Adrenal gland (tissue), 12 donors: ENCODE data around the gene IL1R2. TPM values are rescaled to one million over a fixed set of nuclear protein-coding genes. Genes with fewer than 3 reads are reported as not detected.
A peak's percentile ranks its signal among the peaks of the same experiment; 100 is the strongest.

Experiments
- DNase-seq, 7 donors: peaks; one replicate each; pipeline ENCODE4 v3.0.0-alpha.2; 2019 to 2020
- H3K27ac ChIP-seq, 5 donors: fragments of 200-600 bp; sonication (generic) in 4 of 5; 1 replicate in 3 of 5; 2 replicates in 2 of 5; pipeline versions ENCODE4 v1.5.1 to v1.8.0; 2016 to 2020; ENCODE audit warnings: mild to moderate bottlenecking in 1 of 5
- H3K27me3 ChIP-seq: fragments of 200-600 bp; 2 replicates; pipeline ENCODE4 v1.8.0; 2021
- H3K36me3 ChIP-seq, 2 donors: fragments of 200-600 bp; replicated peaks in 1 of 2; 1 replicate in 1 of 2; 2 replicates in 1 of 2; pipeline versions ENCODE4 v1.5.1 to v1.8.0; 2018 to 2022
- H3K4me1 ChIP-seq, 2 donors: fragments of 200-600 bp; replicated peaks in 1 of 2; 1 replicate in 1 of 2; 2 replicates in 1 of 2; pipeline versions ENCODE4 v1.5.1 to v1.8.0; 2018 to 2021
- H3K4me3 ChIP-seq, 4 donors: fragments of 200-600 bp; sonication (generic) in 3 of 4; one replicate each; pipeline ENCODE4 v1.5.1; 2016 to 2018
- H3K9me3 ChIP-seq, 3 donors: fragments of 200-600 bp; sonication (generic) in 1 of 3; replicated peaks in 1 of 3; 1 replicate in 2 of 3; 2 replicates in 1 of 3; pipeline versions ENCODE4 v1.5.1 to v1.8.0; 2016 to 2021
- POLR2A ChIP-seq, 2 donors: fragments of 450-650 bp; IDR thresholded peaks; one replicate each; pipeline ENCODE4 v1.6.1; 2017; ENCODE audit warnings: antibody characterized with exemption in 2 of 2, mild to moderate bottlenecking in 2 of 2, moderate library complexity in 1 of 2
- WGBS, 4 donors: extraction: QIAGEN DNeasy Blood & Tissue Kit in 2 of 4; methylation state at CpG; one replicate each; pipeline versions ENCODE4 v1.1.5 to v1.1.7; 2013 to 2017; 5-methylcytosine and 5-hydroxymethylcytosine counted together
- intact Hi-C, 2 donors: fragments of 100-400 bp; cut with DNase I; formaldehyde crosslinking; loops; one replicate each; pipeline versions ENCODE4 v1.14.1 to v1.15.0; 2022 to 2023
- polyA plus RNA-seq, 3 donors: library from polyadenylated mRNA; stranded (reverse); fragments of 200-250 nt in 2 of 3; fragments of 350-450 nt in 1 of 3; fragmentation: Illumina TruSeq in 1 of 3; extraction: RNeasy Lipid Tissue Mini Kit (QIAGEN cat#74804) in 1 of 3; gene quantifications; one replicate each; pipeline ENCODE4 v1.2.3, GENCODE V29; 2013 to 2014
- total RNA-seq, 9 donors: library from RNA; depleted of rRNA in 4 of 9; stranded (reverse); fragments of >200 nt in 4 of 9; fragments of 120-200 nt in 1 of 9; fragmentation: NEBNext Ultra II Directional in 1 of 9; extraction: Animal tissue kit (Norgen Biotek cat#: 25700) in 1 of 9; gene quantifications; one replicate each; pipeline versions ENCODE4 v1.1.0 to v1.2.4, GENCODE V29; 2013 to 2023
- TF ChIP-seq, protein P1 (sequence below), 6 experiments: fragments of 450-650 bp in 4 of 6; fragments of 200-600 bp in 2 of 6; sonication (generic) in 1 of 6; IDR thresholded peaks; 1 replicate in 5 of 6; 2 replicates in 1 of 6; pipeline versions ENCODE4 v1.5.1 to v1.8.0; 2016 to 2021; ENCODE audit warnings: antibody characterized with exemption in 6 of 6, mild to moderate bottlenecking in 2 of 6, moderate library complexity in 1 of 6
- donor health status: healthy with polysubstance abuse.
- donor health status: Bipolar disorder and iron deficiency.
- donor health status: DM: yes; HTN: yes; CAD: no.
- donor health status: DM: no; HTN: no; CAD: no.
- donor health status: DM: no; HTN: no; CAD: no.
- donor health status: DM: yes; HTN: yes; CAD: no.

Gene IL1R2
- total and polyA plus RNA-seq, 12 donors, result 4.5 to 26.0 (median 12.2) TPM

DNA sequence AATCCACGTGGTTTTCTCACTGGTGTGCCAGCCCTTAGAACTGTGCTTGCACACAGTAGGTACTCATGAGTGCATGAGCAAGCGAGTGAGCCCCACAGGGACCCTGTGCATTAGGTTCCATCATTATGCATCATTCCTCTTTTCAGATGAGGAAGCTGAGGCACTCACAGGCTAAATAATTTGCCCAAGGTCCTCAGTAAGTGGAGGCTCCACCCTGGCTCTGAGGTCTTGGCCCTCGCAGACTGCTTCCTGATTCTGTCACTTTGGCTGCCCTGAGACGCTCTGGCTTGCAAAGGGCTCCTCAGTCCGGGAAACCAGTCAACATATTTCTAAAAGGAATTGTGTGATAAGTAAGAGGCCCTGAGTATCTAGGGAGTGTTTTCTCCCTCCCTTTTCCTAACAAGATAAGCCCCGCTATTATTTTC is 71.7 kb downstream of the IL1R2 start:
- TF ChIP-seq, protein P1, sequence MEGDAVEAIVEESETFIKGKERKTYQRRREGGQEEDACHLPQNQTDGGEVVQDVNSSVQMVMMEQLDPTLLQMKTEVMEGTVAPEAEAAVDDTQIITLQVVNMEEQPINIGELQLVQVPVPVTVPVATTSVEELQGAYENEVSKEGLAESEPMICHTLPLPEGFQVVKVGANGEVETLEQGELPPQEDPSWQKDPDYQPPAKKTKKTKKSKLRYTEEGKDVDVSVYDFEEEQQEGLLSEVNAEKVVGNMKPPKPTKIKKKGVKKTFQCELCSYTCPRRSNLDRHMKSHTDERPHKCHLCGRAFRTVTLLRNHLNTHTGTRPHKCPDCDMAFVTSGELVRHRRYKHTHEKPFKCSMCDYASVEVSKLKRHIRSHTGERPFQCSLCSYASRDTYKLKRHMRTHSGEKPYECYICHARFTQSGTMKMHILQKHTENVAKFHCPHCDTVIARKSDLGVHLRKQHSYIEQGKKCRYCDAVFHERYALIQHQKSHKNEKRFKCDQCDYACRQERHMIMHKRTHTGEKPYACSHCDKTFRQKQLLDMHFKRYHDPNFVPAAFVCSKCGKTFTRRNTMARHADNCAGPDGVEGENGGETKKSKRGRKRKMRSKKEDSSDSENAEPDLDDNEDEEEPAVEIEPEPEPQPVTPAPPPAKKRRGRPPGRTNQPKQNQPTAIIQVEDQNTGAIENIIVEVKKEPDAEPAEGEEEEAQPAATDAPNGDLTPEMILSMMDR (IDR thresholded peaks at IDR 0.05), result no peak
- TF ChIP-seq POLR2A (IDR thresholded peaks at IDR 0.05), result peak in 1 of 2 donors; percentile 41
- no peaks in the 10 kb centered on the region for H3K36me3 ChIP-seq
- 10 to 26% (median 18%) methylated on average over 6 of the region's 6 CpGs for WGBS, 4 donors
- H3K9me3 ChIP-seq, result peaks cover 0 to 5% (median 0%) of the 10 kb centered on the region in 3 donors
- intact Hi-C loops, result loop anchor here in 1 of 2 donors (5.0 kb wide), 1 partner anchor 41 kb away; no protein-coding TSS in a partner anchor
- no peak overlapping the region for H3K4me3 ChIP-seq
- H3K27ac ChIP-seq, result peak overlapping the region; percentile 89 to 98 (median 95)
- peaks cover 37 to 56% of the 10 kb centered on the region in 2 donors for H3K4me1 ChIP-seq
- no peaks in the 10 kb centered on the region for H3K27me3 ChIP-seq
- DNase-seq, result peak; percentile 57 to 94 (median 90)

DNA sequence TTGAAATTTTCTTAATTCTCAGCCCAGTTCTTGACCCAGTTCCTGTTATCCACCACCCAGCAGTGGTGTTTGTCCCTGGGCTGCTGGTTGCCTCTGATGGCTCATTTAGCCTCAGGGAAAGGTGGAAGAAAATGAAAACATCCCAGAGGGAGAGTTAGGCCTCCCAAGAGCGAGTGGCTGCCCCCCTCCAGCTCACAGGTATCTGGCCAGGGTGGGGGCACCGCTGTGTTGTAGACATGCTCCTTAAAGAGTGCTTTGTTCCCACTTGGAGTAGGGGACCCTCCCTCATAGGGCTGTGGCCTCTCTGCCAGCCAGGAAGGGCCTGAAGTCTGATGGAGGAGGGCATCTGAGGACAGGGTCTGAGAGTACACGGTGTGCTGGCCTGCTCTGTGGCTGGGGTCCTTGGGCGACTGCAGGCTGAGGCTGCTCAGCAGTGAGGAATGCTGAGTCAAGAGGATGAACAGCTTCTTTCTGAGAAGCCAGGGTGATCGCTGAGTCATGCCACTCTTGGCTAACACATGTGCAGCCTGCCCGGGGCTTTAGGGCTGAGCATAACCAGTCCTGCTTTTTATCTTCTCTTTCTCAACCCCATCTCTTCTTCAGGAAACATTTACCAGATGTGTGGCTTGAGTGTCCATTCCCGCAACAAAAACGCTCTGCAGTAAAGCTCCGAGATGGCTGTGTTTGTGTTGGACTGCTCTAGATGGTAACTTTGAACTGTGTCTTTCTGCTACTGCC is 72.3 kb downstream of the IL1R2 start:
- Histone ChIP-seq H3K9me3 (peaks cover 0 to 5% (median 0%) of the 10 kb centered on the region in 3 donors), H3K36me3 (no peaks in the 10 kb centered on the region), H3K4me1 (peaks cover 39 to 58% of the 10 kb centered on the region in 2 donors), H3K4me3 (no peak overlapping the region), H3K27ac (peak overlapping the region; percentile 89 to 98 (median 95)), H3K27me3 (no peaks in the 10 kb centered on the region)
- intact Hi-C loops, result loop anchor here in 1 of 2 donors (5.0 kb wide), 1 partner anchor 42 kb away; no protein-coding TSS in a partner anchor
- 4 to 16% (median 11%) methylated on average over 5 to 9 of the region's 9 CpGs for WGBS, 4 donors
- TF ChIP-seq, protein P1 (IDR thresholded peaks at IDR 0.05), result no peak
- TF ChIP-seq POLR2A (IDR thresholded peaks at IDR 0.05), result peak in 1 of 2 donors; percentile 79
- peak; percentile 89 to 99 (median 98) for DNase-seq

DNA sequence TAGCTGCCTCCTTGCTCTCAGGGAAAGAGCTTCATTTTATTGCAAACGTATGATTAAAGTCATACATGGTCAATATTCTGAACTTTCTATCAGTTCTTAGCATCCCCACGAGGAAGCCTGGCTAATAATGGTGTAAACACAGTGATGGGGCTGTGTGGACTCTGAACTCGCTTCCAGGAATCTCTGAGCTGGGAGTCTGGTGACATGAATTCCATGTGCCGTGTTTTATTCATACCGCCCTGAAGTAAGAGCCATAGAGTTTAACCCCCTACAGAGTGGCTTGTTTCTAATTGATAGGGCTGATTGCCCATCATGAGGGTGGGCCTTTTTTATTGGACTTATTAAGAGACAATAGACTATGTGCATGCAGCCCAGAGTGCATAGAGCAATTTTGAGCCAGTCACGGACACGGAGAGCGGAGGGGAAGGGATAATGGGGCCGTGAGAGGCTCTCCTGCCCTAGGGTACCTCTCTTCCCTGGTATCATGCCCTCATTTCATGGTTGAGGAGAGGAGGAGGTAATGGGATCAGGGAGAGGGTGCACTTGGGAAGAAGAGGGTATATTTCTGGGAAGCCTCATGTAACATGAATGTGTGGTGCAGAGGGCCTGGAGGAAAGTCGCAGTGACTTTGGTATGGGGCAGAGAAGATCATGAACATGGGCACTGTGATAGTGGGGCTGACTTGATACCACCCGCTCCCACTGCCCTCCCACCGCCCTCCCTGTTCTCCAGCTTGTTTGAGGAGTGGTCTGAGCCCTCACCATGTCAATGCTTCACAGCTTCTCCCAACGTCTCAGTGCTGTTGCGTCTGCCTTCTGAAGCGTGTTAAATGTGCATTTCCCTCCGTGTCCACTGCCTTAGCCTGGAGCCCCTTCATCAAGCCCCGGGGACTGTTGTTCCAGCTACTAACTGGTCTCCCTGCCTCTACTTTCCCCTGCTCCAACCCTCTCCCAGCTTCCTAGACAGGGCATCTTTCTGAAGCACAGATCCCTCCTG is 73.2 kb downstream of the IL1R2 start:
- H3K36me3 ChIP-seq, result no peaks in the 10 kb centered on the region
- DNase-seq, result peak in 4 of 7 donors; percentile 45 to 70 (median 51)
- H3K4me3 ChIP-seq, result peak overlapping the region in 1 of 4 donors; percentile 5
- H3K9me3 ChIP-seq, result peaks cover 0 to 5% (median 0%) of the 10 kb centered on the region in 3 donors
- WGBS, 4 donors, result 66 to 71% (median 71%) methylated on average over 15 to 17 of the region's 17 CpGs
- H3K27ac ChIP-seq, result peak overlapping the region; percentile 89 to 98 (median 95)
- no peaks in the 10 kb centered on the region for H3K27me3 ChIP-seq
- TF ChIP-seq, protein P1 (IDR thresholded peaks at IDR 0.05), result no peak
- no peak for TF ChIP-seq POLR2A (IDR thresholded peaks at IDR 0.05)
- intact Hi-C loops, result loop anchor here (5.0 kb wide), 3 partner anchors 33 to 172 kb away; no protein-coding TSS in a partner anchor
- H3K4me1 ChIP-seq, result peaks cover 48 to 66% of the 10 kb centered on the region in 2 donors
